ENCODE measurements around the gene DIABLO.

- TF ChIP-seq CTCF (IDR thresholded peaks at IDR 0.05; ENCODE audit: low read depth, low read length, poor library complexity, severe bottlenecking) (no peak), EZH2phosphoT487 (IDR thresholded peaks at IDR 0.05; ENCODE audit: borderline replicate concordance, low read length) (no peak)
Measured at GRCh38 chr12:122171399-122171798, 54.5 kb downstream of the DIABLO start.

Measured in DOHH2 (cell line).